ENCODE results near the gene NOL11.

DNA sequence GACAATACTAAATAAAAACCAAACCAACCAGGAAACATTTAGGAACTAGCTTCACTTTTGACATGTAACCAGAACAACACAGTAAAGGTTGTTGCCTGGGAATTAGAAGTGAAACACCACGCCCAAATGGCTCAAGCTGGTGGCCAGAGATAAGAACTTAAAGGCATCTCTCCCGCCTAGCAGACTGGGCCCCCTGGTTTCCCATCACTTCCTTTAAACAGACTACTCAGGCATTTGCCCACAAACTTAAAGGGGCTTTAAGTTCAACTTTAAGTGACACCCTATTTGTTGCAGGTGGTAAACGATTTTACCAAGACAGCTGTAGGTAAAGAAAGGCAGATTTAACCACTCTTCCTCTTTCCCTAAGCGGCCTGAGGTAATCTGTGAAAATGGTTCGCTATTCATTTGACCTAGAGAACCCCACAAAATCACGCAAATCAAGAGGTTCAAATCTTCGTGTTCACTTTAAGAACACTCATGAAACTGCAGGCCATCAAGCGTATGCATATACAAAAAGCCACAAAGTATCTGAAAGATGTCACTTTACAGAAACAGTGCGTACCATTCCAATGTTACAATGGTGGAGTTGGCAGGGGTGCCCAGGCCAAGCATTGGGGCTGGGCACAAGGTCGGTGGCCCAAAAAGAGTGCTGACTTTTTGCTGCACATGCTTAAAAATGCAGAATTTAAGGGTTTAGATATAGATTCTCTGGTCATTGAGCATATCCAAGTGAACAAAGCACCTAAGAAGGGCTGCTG is 66.8 kb downstream of the NOL11 start:
- no peak for TF ChIP-seq EZH2 (IDR thresholded peaks at IDR 0.05; ENCODE audit: low read depth)
- TF ChIP-seq, protein P1, sequence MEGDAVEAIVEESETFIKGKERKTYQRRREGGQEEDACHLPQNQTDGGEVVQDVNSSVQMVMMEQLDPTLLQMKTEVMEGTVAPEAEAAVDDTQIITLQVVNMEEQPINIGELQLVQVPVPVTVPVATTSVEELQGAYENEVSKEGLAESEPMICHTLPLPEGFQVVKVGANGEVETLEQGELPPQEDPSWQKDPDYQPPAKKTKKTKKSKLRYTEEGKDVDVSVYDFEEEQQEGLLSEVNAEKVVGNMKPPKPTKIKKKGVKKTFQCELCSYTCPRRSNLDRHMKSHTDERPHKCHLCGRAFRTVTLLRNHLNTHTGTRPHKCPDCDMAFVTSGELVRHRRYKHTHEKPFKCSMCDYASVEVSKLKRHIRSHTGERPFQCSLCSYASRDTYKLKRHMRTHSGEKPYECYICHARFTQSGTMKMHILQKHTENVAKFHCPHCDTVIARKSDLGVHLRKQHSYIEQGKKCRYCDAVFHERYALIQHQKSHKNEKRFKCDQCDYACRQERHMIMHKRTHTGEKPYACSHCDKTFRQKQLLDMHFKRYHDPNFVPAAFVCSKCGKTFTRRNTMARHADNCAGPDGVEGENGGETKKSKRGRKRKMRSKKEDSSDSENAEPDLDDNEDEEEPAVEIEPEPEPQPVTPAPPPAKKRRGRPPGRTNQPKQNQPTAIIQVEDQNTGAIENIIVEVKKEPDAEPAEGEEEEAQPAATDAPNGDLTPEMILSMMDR (conservative IDR thresholded peaks at IDR 0.05) = no peak

Measured in PC-9 (cell line).